NB4 (cell line): ENCODE measurements around the gene ARHGAP15.

Experiments used
- DNase-seq: peaks from one replicate; pipeline ENCODE4 v3.0.0; 2010; ENCODE audit warnings: low read depth
- H3K4me3 ChIP-seq: one replicate; pipeline ENCODE4 v1.5.1; 2011; ENCODE audit warnings: mild to moderate bottlenecking, low read depth, low read length, moderate library complexity
- CTCF ChIP-seq: IDR thresholded peaks from one replicate; pipeline ENCODE4 v1.5.1; 2012; ENCODE audit warnings: low read depth, low read length
- MAX ChIP-seq: IDR thresholded peaks from 2 replicates; pipeline ENCODE4 v1.6.1; 2011; ENCODE audit warnings: low read depth, low read length
- MYC ChIP-seq: IDR thresholded peaks from 2 replicates; pipeline ENCODE4 v1.6.1; 2011; ENCODE audit warnings: low read depth, low read length
- POLR2A ChIP-seq: IDR thresholded peaks from 2 replicates; pipeline ENCODE4 v1.6.1; 2011; ENCODE audit warnings: mild to moderate bottlenecking; ENCODE audit not compliant: insufficient read length; ENCODE audit errors: extremely low read depth

The ARHGAP15 gene

GRCh38 chr2:143237146-143237777 is 108.0 kb downstream of the ARHGAP15 start:
- TF ChIP-seq CTCF (no peak), POLR2A (no peak), MYC (no peak), MAX (no peak)
- no peak overlapping the region for H3K4me3 ChIP-seq
- no peak for DNase-seq

- no peak for DNase-seq
- no peak overlapping the region for H3K4me3 ChIP-seq
- no peak for TF ChIP-seq POLR2A
- no peak for TF ChIP-seq MYC
- TF ChIP-seq MAX: no peak
These were observed 112.3 kb downstream of the ARHGAP15 start for GRCh38 chr2:143241403-143242088.

- TF ChIP-seq POLR2A: no peak
- TF ChIP-seq MAX: no peak
- no peak for TF ChIP-seq MYC
- TF ChIP-seq CTCF: no peak
- DNase-seq: no peak
- H3K4me3 ChIP-seq: no peak overlapping the region
These were observed 117.0 kb downstream of the ARHGAP15 start for GRCh38 chr2:143246246-143246645.

GRCh38 chr2:143246815-143247744 is 117.9 kb downstream of the ARHGAP15 start:
- no peak overlapping the region for H3K4me3 ChIP-seq
- DNase-seq: no peak
- TF ChIP-seq MAX: no peak
- no peak for TF ChIP-seq CTCF
- no peak for TF ChIP-seq POLR2A
- TF ChIP-seq MYC: no peak

- DNase-seq: no peak
- no peak overlapping the region for H3K4me3 ChIP-seq
- TF ChIP-seq MYC (no peak), MAX (no peak), POLR2A (no peak), CTCF (no peak)
These were observed 119.4 kb downstream of the ARHGAP15 start for GRCh38 chr2:143248631-143249030.

GRCh38 chr2:143251681-143252080 is 122.5 kb downstream of the ARHGAP15 start:
- TF ChIP-seq POLR2A (no peak), MAX (no peak), MYC (no peak), CTCF (no peak)
- no peak for DNase-seq

More at GRCh38 chr2:143251681-143252080, 122.5 kb downstream of the ARHGAP15 start:
- H3K4me3 ChIP-seq: no peak overlapping the region
